ENCODE measurements around the gene GNAQ.
"Not testable (repeated sequence)": the region's sequence is repeated elsewhere in the genome, so short reads cannot be mapped to it uniquely, and the experiment has no call there.

Gene GNAQ

DNA sequence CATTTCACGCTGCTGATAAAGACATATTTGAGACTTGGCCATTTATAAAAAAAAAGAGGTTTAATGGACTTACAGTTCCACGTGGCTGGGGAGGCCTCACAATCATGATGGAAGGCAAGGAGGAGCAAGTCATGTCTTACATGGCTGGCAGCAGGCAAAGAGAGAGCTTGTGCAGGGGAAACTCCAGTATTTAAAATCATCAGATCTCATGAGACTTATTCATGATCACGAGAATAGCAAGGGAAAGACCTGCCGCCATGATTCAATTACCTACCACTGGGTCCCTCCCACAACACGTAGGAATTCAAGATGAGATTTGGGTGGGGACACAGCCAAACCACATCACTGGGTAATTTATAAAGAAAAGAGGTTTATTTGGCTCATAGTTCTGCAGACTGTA is 168.0 kb downstream of the GNAQ start:
- H3K4me3 ChIP-seq (ENCODE audit: low read depth, low read length), result not testable (repeated sequence)

DNA sequence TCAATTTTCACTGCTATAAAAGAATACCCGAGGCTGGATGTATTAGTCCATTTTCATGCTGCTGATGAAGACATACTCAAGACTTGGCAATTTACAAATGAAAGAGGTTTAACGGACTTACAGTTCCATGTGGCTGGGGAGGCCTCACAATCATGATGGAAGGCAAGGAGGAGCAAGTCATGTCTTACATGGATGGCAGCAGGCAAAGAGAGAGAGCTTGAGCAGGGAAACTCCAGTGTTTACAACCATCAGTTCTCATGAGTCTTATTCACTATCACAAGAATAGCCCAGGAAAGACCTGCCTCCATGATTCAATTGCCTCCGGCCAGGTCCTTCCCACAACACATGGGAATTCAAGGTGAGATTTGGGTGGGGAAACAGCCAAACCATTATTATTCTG is 170.7 kb downstream of the GNAQ start:
- not testable (repeated sequence) for H3K4me3 ChIP-seq (ENCODE audit: low read depth, low read length)

More for the DNA sequence above, 168.0 kb downstream of the GNAQ start:
- DNase-seq (ENCODE audit: low read depth), result not testable (repeated sequence)

DNA sequence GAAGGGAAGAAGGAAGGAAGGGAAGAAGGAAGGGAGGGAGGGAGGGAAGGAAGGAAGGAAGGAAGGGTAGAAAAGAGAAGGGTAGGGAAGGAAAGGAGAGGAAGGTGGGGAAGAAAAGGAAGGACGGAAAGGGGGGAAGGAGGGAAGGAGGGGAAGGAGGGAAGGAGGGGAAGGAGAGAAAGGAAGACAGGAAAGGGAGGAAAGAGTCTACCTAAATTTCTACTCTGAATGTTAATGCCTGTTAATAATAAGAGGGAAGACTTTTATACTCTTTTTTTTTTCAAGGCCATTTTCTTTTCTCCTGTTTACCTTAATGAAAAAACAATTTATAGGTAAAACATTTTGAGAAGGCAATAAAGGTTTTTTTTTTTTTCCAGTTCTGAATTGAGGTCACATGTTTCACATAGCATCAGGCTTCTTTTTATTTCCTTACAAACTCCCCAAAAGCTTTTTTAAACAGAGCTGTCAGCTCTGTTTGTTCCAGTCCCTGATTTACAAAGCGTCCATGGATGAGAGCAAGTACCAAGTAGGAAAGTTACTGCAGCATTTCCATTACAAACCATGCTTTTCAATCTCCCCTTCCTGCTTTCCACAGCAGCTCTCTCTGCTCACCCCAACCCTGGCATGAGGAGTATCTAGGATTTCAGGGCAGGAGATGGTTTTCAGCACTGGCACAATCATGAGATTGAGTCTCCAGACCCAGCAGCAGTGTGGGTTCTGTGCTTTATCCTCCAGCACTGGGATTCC is 173.9 kb downstream of the GNAQ start:
- DNase-seq (ENCODE audit: low read depth), result no peak

More for the DNA sequence above, 170.7 kb downstream of the GNAQ start:
- not testable (repeated sequence) for DNase-seq (ENCODE audit: low read depth)

GRCh38 chr9:77856615-77857014 is 175.0 kb downstream of the GNAQ start:
- DNase-seq (ENCODE audit: low read depth), result no peak
- H3K4me3 ChIP-seq (ENCODE audit: low read depth, low read length), result no peak overlapping the region

More for the DNA sequence above, 173.9 kb downstream of the GNAQ start:
- H3K4me3 ChIP-seq (ENCODE audit: low read depth, low read length), result no peak overlapping the region

DNA sequence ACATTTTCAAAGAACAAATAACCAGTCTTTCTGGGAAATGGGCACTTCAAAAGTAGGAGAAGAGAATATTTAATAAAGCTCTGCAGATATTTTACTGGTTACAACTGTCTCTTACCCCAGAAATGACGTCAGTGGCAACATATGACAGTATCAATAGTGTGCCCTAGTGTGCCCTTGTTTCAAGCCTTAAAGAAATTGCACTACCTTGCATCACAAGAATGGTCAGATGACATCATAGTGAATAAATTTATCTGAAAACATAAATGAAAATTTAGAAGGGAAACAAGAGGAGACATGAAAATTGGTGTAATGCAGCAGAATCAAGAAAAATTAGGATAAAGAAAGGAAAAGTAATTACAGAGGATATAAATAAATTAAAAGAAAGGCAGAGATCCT is 176.7 kb downstream of the GNAQ start:
- no peak for DNase-seq (ENCODE audit: low read depth)
- no peak overlapping the region for H3K4me3 ChIP-seq (ENCODE audit: low read depth, low read length)

DNA sequence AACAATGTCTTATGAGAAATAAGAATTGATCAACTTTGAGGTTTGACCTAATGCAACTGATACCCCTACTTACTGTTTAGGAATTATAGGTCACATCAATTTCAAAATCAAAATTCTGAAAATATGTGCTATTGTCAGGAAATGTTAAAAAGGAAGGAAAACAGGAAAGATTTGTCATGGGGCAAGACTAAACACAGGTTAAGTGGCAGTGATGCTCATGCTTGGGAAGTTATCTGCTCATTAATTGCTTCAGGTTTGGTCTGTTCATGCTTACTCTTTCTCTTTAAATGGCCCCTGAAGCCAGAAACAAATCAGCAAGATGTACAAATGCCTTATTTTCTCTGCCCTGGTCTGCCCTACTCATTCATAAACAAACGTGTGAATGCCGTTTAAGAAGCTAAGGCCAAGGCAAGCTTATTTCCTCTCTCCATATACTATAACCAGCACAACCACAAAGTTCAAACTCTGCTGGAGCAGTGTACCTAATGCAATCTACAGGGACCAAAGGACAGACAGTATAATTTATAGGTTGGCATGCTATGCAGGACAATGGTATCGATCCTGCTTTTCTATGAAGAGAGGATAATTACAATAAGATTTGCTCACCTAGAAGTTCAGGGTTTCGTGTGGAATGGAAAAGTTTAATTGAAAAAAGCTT is 177.2 kb downstream of the GNAQ start:
- no peak overlapping the region for H3K4me3 ChIP-seq (ENCODE audit: low read depth, low read length)
- DNase-seq (ENCODE audit: low read depth), result no peak

DNA sequence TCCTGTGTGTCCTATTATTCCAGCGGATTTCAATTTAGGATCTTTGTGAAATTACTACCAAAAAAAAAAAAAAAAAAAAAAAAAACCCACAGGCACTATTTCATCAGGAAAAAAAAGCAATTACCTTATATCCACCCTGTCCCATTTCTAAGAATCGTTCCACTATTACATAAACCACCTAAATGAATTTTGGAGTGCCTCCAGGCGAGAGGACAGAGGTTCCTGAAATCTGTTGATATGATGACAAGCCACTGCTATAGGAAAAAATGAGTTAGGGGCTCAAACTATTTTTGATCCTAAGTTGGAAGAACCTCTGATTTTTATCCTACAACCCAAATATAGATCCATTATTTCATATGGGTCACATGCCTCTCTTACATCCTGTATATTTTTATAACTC is 177.9 kb downstream of the GNAQ start:
- no peak overlapping the region for H3K4me3 ChIP-seq (ENCODE audit: low read depth, low read length)
- no peak for DNase-seq (ENCODE audit: low read depth)

- no peak overlapping the region for H3K4me3 ChIP-seq (ENCODE audit: low read depth, low read length)
- no peak for DNase-seq (ENCODE audit: low read depth)
Measured at GRCh38 chr9:77851882-77852595, 179.6 kb downstream of the GNAQ start.

DNA sequence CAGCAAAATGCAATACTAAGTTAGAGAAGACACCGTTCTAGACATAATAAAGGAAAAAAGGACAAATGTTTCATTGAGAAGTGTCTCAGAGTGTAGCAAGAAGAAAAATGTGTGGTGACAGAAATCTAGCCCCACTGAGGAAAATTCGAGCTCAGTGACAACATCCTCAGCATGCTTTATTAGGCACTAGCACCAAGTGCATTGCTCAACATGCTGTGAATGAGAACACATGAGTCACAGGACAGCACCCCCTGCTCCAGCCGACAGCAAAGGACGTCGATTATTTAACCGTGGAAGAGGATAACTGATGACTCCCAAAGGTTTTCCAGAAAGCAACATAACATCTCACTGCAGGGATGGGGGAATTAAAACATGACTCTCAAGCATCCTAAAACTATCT is 182.7 kb downstream of the GNAQ start:
- H3K4me3 ChIP-seq (ENCODE audit: low read depth, low read length), result no peak overlapping the region
- DNase-seq (ENCODE audit: low read depth), result peak; percentile 88

- no peak overlapping the region for H3K4me3 ChIP-seq (ENCODE audit: low read depth, low read length)
- DNase-seq (ENCODE audit: low read depth), result no peak
Measured at GRCh38 chr9:77848404-77848803, 183.2 kb downstream of the GNAQ start.

- no peak for DNase-seq (ENCODE audit: low read depth)
- no peak overlapping the region for H3K4me3 ChIP-seq (ENCODE audit: low read depth, low read length)
Measured at GRCh38 chr9:77847626-77848025, 184.0 kb downstream of the GNAQ start.

- no peak for DNase-seq (ENCODE audit: low read depth)
- H3K4me3 ChIP-seq (ENCODE audit: low read depth, low read length), result no peak overlapping the region
Measured at GRCh38 chr9:77847059-77847499, 184.5 kb downstream of the GNAQ start.

DNA sequence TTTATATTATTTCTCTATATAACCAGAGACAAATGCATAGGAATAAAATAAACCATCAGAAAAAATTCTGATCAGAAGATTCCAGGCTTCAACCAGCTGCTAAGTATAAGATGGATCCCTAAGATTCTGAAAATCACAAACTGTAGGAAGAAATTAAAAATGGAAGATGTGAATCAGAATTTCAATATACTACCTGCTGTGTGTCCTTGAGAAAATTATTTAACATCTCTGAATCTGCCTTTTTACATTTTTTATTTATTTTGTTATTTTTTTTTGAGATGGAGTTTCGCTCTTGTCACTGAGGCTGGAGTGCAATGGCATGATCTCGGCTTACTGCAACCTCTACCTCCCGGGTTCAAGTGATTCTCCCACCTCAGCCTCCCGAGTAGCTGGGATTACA is 187.2 kb downstream of the GNAQ start:
- no peak for DNase-seq (ENCODE audit: low read depth)
- no peak overlapping the region for H3K4me3 ChIP-seq (ENCODE audit: low read depth, low read length)

DNA sequence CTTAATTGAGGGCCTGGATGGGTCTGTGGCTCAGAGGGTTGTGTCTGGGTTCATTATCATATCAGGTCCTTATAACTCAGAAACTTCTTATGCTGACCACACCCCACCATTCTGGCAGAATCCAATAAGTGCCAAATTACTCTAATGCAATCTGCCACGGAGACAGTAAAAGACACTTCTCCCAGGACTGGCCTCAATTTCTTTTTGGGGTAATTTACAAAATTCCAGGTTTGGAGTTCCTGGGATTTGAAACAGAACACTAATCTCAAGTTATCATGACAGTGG is 187.8 kb downstream of the GNAQ start:
- H3K4me3 ChIP-seq (ENCODE audit: low read depth, low read length), result no peak overlapping the region
- no peak for DNase-seq (ENCODE audit: low read depth)

DNA sequence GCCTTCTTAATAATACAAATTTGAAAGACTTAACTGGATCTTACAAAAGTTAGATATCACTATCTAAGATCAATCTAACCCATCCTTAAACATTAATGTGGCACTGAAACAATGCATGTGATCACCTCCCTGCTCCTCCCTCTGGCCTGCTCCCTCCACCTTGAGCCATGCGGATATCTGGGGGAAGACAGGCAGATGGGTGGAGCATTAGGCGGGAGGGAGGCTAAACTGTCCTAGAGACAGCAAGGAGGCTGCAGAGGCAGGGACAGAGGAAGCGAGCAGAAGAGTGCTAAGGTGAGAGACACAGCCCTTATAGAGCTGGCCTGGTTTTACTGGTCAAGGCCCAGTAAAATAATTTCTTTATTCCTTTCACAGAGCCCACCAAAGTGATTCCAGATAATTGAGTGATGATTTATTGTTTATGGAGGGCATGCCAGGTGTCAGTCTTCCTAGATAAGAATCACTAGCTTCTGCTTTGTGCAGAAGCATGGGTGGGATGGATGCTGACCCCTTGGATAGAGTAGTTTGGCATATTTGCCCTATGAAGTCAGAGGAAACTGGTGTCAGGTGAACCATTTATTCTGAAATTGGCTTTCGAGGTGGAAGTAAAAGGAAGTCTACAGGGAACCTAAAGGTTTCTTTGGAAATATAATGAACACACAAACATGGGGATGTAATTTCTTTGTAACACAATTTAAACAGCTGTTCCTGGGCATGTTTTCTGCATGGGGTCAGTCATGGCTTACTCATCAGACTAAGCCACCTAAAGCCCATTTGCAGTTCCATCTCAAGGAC is 188.3 kb downstream of the GNAQ start:
- no peak overlapping the region for H3K4me3 ChIP-seq (ENCODE audit: low read depth, low read length)
- DNase-seq (ENCODE audit: low read depth), result no peak

DNA sequence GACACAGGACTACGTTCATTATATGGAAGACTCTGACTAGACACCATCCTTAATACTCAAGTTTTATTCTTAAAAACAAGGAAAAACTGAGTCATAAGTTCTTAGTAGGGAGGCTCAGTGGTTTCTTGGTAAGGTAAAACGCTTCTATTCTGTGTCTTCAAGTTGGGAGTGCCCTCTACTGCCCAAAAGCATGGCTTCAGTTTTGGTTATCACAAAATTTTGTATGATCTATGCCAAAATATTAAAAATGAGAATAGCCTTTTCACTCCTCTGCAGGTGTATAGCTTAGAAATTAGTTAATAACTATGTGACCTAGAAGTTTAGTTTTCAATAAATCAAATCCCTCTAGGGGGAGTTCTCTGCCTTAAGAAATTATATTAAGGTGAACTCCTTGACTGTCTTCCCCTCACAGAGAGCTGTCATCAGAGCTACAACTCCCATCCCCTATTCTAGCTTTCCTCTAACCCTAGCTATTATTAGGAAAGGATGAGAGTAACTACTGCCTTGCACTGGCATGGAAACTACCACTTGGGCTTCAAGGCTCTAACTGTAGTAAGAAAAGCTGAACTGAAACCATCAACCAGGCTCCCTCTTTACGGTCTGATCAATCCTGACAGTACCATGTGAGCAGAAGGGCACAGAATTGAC is 189.7 kb downstream of the GNAQ start:
- no peak for DNase-seq (ENCODE audit: low read depth)
- no peak overlapping the region for H3K4me3 ChIP-seq (ENCODE audit: low read depth, low read length)

DNA sequence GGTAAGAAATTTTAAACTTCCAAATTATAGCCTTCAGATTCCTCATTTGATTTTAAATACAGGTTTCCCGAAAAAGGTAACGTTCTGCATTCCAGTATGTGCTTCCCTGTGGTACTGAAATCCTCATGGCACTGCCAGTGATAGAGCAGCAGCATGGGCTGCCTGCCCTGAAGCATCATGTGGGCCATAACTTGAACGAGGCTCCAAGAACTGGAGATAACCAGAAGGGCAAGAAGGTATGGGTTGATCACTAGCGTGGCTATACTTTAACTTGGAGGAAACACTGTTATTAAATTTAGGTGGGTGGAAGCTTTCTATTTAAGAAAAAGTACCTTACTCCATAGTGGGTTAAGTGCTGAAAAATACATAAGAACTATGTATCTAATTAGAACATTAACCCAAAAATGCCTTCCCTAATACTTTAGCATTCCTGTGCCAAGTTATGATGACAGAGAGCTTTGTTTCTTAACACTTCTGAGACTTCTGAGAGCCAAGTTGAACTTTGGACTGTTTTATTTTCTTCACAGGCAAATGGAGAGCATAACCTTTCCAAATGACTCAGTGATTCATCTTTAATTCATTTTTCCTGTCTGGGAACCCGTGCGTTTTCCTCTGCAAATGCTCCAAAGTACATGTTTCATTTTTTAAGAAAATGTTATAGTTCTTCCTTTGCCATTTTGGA is 192.0 kb downstream of the GNAQ start:
- no peak overlapping the region for H3K4me3 ChIP-seq (ENCODE audit: low read depth, low read length)
- peak; percentile 37 for DNase-seq (ENCODE audit: low read depth)

DNA sequence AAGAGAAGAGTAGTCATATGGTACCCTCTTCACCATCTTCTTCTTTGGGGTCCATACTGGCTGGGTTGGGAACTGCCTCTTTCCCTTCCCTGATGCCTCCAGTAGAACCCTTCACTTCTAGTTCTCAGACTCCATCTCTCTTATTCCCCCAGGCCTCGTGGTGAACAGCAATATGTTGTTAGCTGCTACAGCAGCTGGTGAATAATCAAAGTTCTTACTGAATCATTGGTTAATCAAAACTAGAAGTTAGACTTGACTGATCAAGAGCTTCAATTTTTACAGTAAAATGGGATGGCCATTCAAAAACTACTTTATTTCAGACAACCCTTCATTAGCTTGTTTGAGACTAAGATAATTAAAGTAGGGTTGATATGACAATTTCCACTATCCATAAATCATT is 192.6 kb downstream of the GNAQ start:
- no peak for DNase-seq (ENCODE audit: low read depth)

DNA sequence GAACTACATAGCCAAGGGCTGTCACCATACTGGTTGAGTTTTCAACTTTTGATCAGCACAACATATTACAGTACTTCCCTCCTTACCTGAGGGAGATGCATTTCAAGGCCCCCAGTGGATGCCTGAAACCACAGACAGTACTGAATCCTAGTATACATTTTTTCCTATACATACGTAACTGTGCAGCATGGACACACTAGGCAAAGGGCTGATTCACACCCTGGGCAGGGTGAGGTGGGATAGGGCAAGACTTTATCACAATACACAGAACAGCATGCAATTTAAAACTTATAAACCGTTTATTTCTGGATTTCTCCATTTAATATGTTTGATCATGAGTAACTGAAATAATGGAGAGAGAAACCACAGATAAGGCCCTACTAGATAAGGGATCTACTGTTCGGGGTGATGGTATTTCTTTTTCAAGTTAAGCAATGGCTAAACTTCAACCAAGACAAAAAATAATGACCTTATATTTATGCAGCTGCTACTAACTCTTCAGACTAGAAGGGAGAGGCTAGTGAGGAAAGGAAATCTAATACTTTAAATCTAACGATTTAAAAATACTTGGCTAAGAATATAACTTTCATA is 196.6 kb downstream of the GNAQ start:
- no peak for DNase-seq (ENCODE audit: low read depth)
- H3K4me3 ChIP-seq (ENCODE audit: low read depth, low read length), result no peak overlapping the region

More for the DNA sequence above, 192.6 kb downstream of the GNAQ start:
- no peak overlapping the region for H3K4me3 ChIP-seq (ENCODE audit: low read depth, low read length)

Data from skeletal muscle cell (primary cell).